Measurements from ENCODE around the gene ZRSR2.

Gene ZRSR2

DNA sequence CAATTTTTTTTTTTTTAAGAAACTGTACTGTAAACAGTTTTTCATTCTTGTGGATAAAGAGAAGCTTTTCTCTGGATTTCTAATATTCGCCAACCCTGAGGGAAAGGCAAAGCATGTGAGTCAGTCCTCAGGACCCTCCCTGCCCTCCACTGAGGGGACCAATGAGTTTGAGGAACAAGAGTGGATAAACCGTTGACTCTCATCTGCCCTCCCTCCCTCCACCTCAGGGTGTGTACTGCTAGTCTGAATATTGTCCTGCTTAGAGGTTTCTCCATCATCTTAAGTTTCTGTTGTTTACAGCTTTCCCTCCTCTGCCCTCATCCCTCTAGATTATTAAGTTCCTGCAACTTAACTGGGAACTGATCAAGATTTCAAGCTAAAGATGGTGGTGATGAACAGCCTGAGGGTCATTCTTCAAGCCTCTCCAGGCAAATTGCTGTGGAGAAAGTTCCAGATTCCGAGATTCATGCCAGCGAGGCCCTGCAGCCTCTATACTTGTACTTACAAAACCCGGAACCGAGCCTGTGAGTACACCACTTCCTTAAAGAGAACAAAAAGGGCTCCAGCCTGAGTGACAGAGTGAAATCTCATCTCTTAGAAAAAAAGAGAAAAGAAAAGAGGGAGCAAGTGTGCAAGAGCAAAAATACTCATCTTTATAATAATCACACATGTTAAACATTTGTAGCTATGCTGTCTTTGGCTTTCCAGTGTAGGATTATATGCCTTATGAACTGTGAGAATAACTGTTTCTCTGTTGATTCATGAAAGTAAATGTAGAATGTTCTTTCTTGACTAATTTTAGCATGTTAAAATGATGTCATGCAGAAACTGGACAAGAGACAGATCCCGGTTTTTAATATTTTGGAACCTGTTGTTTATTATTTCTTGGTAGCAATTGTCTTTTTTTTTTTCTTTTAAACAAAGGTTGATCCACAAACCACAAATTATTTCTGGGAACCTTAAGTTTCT lies 40.4 kb upstream of the ZRSR2 start:
- TF ChIP-seq POLR2AphosphoS5 (IDR thresholded peaks at IDR 0.05; ENCODE audit: low read depth, low read length): no peak
- TF ChIP-seq TAF1 (IDR thresholded peaks at IDR 0.05; ENCODE audit: borderline replicate concordance, insufficient read depth, low read length): no peak

DNA sequence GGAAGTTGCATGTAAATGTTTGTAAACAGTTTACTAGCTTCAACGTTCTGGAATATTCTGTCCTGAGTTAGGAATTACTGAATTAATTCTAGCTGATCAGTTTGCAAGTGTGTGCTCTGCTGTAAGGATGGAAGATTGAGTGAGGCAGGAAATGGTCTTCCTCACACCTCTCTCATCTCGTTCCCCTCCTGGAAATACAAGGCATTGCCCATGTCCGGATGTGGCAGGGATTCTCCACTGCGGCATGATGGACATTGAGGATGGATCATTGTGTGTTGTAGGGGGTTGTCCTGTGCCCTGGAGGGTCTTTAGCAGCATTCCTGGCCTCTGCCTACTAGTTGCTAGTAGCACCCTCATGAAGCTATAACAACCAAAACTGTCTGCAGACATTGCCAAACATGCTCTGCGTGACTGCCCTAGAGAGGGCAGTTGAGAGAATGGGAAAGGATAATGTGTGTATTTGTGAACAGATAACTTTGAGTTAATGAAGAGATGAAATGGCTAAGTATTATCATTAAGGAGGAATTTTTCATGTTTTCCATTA lies 39.6 kb upstream of the ZRSR2 start:
- TF ChIP-seq SIN3A (IDR thresholded peaks at IDR 0.05; ENCODE audit: borderline replicate concordance, insufficient read depth, low read length) (no peak), FOXP2 (optimal IDR thresholded peaks at IDR 0.05; ENCODE audit: borderline replicate concordance, extremely low read depth, extremely low read length, insufficient read depth) (no peak), TAF1 (IDR thresholded peaks at IDR 0.05; ENCODE audit: borderline replicate concordance, insufficient read depth, low read length) (no peak), POLR2AphosphoS5 (IDR thresholded peaks at IDR 0.05; ENCODE audit: low read depth, low read length) (no peak)
- TF ChIP-seq, protein P1, sequence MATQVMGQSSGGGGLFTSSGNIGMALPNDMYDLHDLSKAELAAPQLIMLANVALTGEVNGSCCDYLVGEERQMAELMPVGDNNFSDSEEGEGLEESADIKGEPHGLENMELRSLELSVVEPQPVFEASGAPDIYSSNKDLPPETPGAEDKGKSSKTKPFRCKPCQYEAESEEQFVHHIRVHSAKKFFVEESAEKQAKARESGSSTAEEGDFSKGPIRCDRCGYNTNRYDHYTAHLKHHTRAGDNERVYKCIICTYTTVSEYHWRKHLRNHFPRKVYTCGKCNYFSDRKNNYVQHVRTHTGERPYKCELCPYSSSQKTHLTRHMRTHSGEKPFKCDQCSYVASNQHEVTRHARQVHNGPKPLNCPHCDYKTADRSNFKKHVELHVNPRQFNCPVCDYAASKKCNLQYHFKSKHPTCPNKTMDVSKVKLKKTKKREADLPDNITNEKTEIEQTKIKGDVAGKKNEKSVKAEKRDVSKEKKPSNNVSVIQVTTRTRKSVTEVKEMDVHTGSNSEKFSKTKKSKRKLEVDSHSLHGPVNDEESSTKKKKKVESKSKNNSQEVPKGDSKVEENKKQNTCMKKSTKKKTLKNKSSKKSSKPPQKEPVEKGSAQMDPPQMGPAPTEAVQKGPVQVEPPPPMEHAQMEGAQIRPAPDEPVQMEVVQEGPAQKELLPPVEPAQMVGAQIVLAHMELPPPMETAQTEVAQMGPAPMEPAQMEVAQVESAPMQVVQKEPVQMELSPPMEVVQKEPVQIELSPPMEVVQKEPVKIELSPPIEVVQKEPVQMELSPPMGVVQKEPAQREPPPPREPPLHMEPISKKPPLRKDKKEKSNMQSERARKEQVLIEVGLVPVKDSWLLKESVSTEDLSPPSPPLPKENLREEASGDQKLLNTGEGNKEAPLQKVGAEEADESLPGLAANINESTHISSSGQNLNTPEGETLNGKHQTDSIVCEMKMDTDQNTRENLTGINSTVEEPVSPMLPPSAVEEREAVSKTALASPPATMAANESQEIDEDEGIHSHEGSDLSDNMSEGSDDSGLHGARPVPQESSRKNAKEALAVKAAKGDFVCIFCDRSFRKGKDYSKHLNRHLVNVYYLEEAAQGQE (IDR thresholded peaks at IDR 0.05; ENCODE audit: insufficient read depth in 1 of 2, low read depth in 2 of 2, low read length in 2 of 2): no peak

DNA sequence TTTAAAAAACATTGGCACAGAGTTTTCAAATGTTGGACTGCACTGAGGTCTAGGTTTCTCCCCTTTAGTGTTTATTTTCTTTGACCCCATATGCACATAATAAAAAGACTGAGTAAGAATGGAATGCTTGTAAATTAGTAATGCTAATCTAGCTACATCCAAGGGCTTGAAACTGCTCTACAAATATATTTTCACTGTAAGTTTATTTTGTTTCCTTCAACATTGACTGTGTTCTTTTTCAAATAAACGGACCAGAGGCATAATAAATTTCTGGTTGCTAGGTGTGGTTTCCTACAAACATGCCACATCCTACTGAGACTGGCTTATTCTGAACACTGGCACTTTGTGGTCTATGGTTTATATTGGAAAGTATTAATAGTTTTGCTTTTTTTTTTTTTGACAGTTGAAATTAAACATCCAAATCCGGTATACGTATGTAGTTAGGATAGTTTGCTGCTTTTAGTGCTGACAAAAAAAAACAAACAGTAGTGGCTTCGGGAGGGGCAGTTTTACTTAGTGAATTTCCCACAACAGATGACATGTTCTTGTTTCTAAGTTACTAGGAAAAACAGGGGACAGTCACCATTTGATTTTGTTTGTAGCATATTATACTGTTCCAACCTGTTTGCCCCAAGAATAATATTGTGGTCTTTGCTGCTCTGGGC lies 39.0 kb upstream of the ZRSR2 start:
- TF ChIP-seq POLR2AphosphoS5 (IDR thresholded peaks at IDR 0.05; ENCODE audit: low read depth, low read length): no peak
- no peak for TF ChIP-seq SIN3A (IDR thresholded peaks at IDR 0.05; ENCODE audit: borderline replicate concordance, insufficient read depth, low read length)
- TF ChIP-seq, protein P1 (IDR thresholded peaks at IDR 0.05; ENCODE audit: insufficient read depth in 1 of 2, low read depth in 2 of 2, low read length in 2 of 2): no peak
- TF ChIP-seq TAF1 (IDR thresholded peaks at IDR 0.05; ENCODE audit: borderline replicate concordance, insufficient read depth, low read length): no peak
- no peak for TF ChIP-seq FOXP2 (optimal IDR thresholded peaks at IDR 0.05; ENCODE audit: borderline replicate concordance, extremely low read depth, extremely low read length, insufficient read depth)

DNA sequence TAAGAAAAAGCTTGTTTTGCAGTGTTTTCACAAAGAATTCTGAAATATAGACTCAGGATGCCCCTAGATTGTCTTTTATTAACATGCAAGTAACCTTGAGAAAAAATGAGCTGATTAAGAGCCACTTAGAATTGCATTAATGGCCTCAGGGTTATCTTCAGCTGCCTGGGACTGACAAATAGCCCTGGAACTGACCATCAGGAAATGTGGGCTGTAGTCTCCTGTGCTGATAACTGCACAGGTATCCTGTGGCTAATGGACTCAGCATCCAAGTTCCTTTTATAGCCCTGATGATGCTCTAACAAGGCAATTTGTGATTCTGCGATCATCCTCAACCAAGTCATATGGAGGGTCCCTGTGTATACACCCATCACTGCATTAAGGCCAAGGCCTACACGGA lies 35.2 kb upstream of the ZRSR2 start:
- TF ChIP-seq, protein P1 (IDR thresholded peaks at IDR 0.05; ENCODE audit: insufficient read depth in 1 of 2, low read depth in 2 of 2, low read length in 2 of 2): no peak
- TF ChIP-seq POLR2AphosphoS5 (IDR thresholded peaks at IDR 0.05; ENCODE audit: low read depth, low read length) (no peak), TAF1 (IDR thresholded peaks at IDR 0.05; ENCODE audit: borderline replicate concordance, insufficient read depth, low read length) (no peak), SIN3A (IDR thresholded peaks at IDR 0.05; ENCODE audit: borderline replicate concordance, insufficient read depth, low read length) (no peak), FOXP2 (optimal IDR thresholded peaks at IDR 0.05; ENCODE audit: borderline replicate concordance, extremely low read depth, extremely low read length, insufficient read depth) (no peak)

DNA sequence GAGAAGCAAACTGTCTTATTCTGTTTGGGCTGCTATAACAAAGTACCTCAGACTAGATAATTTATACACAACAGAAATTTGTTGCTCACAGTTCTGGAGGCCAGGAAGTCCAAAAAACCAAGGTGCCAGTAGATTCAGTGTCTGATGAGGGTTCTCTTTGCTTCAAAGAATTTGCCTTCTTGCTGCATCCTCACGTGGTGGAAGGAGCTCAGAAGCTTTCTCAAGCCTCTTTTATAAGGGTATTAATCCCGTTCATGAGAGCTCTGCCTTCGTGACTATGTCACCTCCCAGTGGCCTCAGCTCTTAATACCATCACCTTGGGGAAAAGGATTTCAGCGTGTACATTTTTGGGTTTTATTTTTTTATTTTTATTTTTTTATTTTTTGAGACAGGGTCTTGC lies 32.1 kb upstream of the ZRSR2 start:
- TF ChIP-seq SIN3A (IDR thresholded peaks at IDR 0.05; ENCODE audit: borderline replicate concordance, insufficient read depth, low read length) (no peak), FOXP2 (optimal IDR thresholded peaks at IDR 0.05; ENCODE audit: borderline replicate concordance, extremely low read depth, extremely low read length, insufficient read depth) (no peak), POLR2AphosphoS5 (IDR thresholded peaks at IDR 0.05; ENCODE audit: low read depth, low read length) (no peak), TAF1 (IDR thresholded peaks at IDR 0.05; ENCODE audit: borderline replicate concordance, insufficient read depth, low read length) (no peak)
- TF ChIP-seq, protein P1 (IDR thresholded peaks at IDR 0.05; ENCODE audit: insufficient read depth in 1 of 2, low read depth in 2 of 2, low read length in 2 of 2): no peak

Measured in PFSK-1 (cell line).